Activated CD8-positive, alpha-beta memory T cell treated with anti-CD3 and anti-CD28 coated beads for 4 hours (primary cell): ENCODE data around the gene MANSC4.

ENCODE experiments used
- DNase-seq, 2 donors: peaks; one replicate each; pipeline ENCODE4 v3.0.0-alpha.2; 2020; ENCODE audit warnings: low read depth in 2 of 2

The MANSC4 gene

GRCh38 chr12:27800819-27801218 is 20.8 kb upstream of the MANSC4 start:
- no peak for DNase-seq

GRCh38 chr12:27797301-27798025 is 17.4 kb upstream of the MANSC4 start:
- DNase-seq = no peak

- no peak for DNase-seq
Observed at GRCh38 chr12:27796128-27796527, 16.1 kb upstream of the MANSC4 start.

- no peak for DNase-seq
Observed at GRCh38 chr12:27794818-27795584, 15.0 kb upstream of the MANSC4 start.

- no peak for DNase-seq
Observed at GRCh38 chr12:27790179-27790578, 10.1 kb upstream of the MANSC4 start.

- DNase-seq = no peak
Observed at GRCh38 chr12:27787559-27787958, 7.5 kb upstream of the MANSC4 start.

GRCh38 chr12:27785882-27786570 is 6.0 kb upstream of the MANSC4 start:
- DNase-seq = no peak

- no peak for DNase-seq
Observed at GRCh38 chr12:27782481-27782880, 2.4 kb upstream of the MANSC4 start.

GRCh38 chr12:27781680-27782079 is 1.6 kb upstream of the MANSC4 start:
- DNase-seq = no peak

- no peak for DNase-seq
Observed at GRCh38 chr12:27780612-27781408, 774 bp upstream of the MANSC4 start.

GRCh38 chr12:27779416-27779919 is 568 bp downstream of the MANSC4 start:
- no peak for DNase-seq

- DNase-seq = no peak
Observed at GRCh38 chr12:27778206-27778605, 1.8 kb downstream of the MANSC4 start.

GRCh38 chr12:27777141-27777540 is 2.9 kb downstream of the MANSC4 start:
- no peak for DNase-seq

- DNase-seq = no peak
Observed at GRCh38 chr12:27772328-27773049, 7.5 kb downstream of the MANSC4 start.

GRCh38 chr12:27771481-27772327 is 8.3 kb downstream of the MANSC4 start:
- no peak for DNase-seq

- DNase-seq = no peak
Observed at GRCh38 chr12:27769142-27769673, 10.8 kb downstream of the MANSC4 start.

- DNase-seq = no peak
Observed at GRCh38 chr12:27766587-27766986, 13.4 kb downstream of the MANSC4 start.

- no peak for DNase-seq
Observed at GRCh38 chr12:27762757-27763156, 17.3 kb downstream of the MANSC4 start.

- DNase-seq = no peak
Observed at GRCh38 chr12:27756670-27757195, 23.3 kb downstream of the MANSC4 start.

- no peak for DNase-seq
Observed at GRCh38 chr12:27754795-27755194, 25.2 kb downstream of the MANSC4 start.
